ENCODE data around the gene KAT2A.
A peak's percentile ranks its signal among the peaks of the same experiment; 100 is the strongest.

The KAT2A gene

DNA sequence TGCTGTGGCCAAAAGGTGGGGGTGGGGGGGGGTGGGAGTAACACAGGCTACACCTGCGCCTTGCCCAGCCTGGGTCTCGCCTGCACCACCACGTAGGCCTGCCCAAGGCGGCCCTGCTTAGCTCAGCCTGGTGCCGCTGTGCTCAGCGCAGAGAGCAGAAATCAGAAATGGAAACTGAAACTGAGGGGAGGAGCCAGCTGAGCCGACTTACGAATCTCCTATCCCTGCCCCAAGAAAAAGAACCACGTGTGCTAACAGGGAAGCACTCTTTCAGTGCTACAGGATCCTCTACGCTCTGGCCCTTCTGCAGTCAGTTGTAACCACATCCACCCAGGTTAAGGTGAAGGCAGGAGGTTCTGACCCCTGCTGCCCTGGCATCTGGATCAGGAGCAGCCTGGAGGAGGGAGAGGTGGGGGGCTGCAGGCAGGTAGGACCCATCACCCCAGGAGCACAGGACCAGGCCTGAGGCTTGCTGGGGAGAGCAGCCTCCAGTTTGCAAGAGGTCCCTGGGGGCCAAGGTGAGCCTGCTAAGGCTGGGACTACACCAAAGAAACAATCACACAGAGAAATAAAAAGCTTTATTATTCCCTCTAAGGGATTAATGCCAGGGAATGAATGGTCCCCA lies 8.5 kb downstream of the KAT2A start, which contains the start of gene DHX58:
TSS of gene DHX58 (minus strand) at position 163 of the 625 bp plus-strand sequence. CDS start 822 bp downstream, outside the sequence.
- no peak for TF ChIP-seq ZNF274 (IDR thresholded peaks at IDR 0.05; ENCODE audit: low read depth, low read length)
- H3K4me3 ChIP-seq (ENCODE audit: low read length): peak within 1 kb of the TSS; percentile 55; the same call in 1 of the 2 replicates

DNA sequence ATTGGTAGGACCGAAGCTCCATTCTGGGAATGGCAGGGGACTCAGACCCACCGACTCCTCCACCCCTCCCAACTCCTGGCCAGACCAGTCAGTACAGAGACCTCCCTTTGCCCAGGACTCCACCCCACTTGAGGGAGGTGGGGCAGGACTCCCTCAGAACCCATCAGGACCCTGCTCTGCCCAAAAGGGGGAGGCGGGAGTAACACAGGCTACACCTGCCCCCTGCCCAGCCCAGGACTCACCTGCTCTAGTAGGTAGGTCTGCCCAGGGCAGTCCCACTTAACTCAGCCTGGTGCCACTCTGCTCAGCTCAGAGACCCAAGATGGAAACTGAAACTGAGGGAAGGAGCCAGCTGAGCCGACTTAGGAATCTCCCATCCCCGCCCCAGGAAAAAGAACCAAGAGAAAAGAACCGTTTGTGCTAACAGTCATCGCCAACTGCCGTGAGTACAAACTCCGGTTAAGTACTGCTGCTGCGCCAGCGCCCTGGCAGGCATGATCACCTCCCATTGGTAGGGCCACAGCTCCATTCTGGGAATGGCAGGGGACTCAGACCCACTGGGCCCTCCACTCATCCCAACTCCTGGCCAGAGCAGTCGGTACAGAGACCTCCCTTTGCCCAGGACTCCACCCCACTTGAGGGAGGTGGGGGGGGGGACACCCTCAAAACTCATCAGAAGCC lies 9.2 kb downstream of the KAT2A start:
- peak overlapping the region; percentile 55; the same call in 1 of the 2 replicates for H3K4me3 ChIP-seq (ENCODE audit: low read length)
- no peak for TF ChIP-seq ZNF274 (IDR thresholded peaks at IDR 0.05; ENCODE audit: low read depth, low read length)

GRCh38 chr17:42111265-42111636 lies 9.9 kb downstream of the KAT2A start:
- H3K4me3 ChIP-seq (ENCODE audit: low read length): no peak overlapping the region
- TF ChIP-seq ZNF274 (IDR thresholded peaks at IDR 0.05; ENCODE audit: low read depth, low read length): no peak

DNA sequence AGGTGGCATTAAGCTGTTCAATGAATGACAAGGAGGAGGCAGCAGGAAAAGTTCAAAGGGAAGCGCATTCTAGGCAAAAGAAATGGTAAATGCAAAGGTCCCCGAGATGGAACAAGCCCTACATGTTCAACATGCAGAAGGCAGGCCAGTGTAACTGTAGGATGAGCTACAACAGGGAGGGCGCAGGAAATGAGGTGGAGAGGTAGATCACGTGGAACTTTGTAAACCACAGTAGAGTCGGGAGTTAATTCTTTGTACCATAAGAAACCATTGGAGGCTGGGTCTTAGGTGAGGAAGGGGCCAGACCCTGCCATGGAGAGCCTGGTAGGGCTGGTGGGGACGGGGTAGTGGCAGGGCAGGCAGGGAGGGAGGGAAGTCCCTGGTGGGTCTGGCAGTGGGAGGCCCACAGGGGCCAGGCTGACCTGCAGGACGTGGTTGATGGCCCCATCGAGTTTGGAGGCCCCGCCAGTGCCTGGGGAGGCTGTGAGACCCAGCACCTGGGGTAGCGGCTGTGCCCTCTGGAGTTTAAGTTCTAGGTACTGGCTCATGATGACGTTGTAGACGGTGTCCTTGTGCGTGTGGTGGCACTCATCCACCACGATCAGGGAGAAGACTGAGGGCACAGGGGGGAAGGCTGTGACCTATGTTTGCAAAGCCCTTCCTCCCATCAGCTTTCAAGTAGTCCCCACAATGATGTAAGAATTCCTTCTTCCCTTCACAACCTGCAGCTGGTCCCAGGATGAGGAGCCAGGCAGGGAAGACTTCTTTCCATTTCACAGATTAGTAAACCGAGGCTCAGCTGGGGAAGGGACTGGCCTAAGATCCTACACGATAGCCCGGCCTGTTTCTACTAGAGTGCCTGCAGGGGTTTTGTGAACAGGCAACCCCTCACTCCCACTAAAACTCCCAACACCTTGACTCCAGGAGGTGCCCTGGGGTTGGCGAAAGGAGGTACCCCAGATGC lies 10.6 kb downstream of the KAT2A start:
- TF ChIP-seq ZNF274 (IDR thresholded peaks at IDR 0.05; ENCODE audit: low read depth, low read length): no peak
- no peak overlapping the region for H3K4me3 ChIP-seq (ENCODE audit: low read length)

DNA sequence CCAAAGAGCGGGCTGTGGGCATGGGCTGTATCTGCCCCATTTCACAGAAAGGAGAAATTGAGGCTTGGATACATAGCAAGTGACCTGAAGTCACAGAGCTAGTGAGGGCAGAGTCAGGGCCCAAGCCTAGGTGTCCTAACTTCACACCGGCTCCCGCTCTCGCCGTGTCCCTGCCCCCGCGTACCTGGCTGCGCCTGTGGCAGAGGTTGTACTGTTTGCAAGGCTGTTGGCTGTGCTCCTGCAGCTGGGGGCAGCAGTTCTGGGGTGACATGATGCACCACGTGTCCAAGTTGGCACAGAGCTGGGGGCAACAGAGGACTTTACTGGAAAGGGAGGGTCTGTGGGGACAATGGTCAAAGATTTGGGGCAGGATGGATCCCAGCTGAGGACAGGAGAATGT lies 12.1 kb downstream of the KAT2A start:
- no peak overlapping the region for H3K4me3 ChIP-seq (ENCODE audit: low read length)
- no peak for TF ChIP-seq ZNF274 (IDR thresholded peaks at IDR 0.05; ENCODE audit: low read depth, low read length)

GRCh38 chr17:42107597-42108576 lies 13.3 kb downstream of the KAT2A start:
- no peak overlapping the region for H3K4me3 ChIP-seq (ENCODE audit: low read length)
- no peak for TF ChIP-seq ZNF274 (IDR thresholded peaks at IDR 0.05; ENCODE audit: low read depth, low read length)

- no peak overlapping the region for H3K4me3 ChIP-seq (ENCODE audit: low read length)
These were observed 14.0 kb downstream of the KAT2A start for GRCh38 chr17:42107124-42107523.

DNA sequence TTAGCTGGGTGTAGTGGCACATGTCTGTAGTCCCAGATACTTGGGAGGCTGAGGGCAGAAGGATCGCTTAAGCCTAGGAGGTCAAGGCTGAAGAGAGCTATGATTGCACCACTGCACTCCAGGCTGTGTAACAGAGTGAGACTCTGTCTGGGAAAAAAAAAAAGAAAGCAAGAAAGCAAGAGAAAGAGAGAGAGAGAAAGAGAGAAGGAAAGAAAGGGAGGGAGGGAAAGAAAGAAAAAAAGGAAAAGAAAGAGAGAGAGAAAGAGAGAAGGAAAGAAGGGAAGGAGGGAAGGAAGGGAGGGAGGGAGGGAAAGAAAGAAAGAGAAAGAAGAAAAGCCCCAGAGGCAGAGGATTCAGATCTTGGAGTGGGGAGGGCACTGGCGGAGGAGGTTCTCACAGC lies 15.2 kb downstream of the KAT2A start:
- no peak overlapping the region for H3K4me3 ChIP-seq (ENCODE audit: low read length)
- no peak for TF ChIP-seq ZNF274 (IDR thresholded peaks at IDR 0.05; ENCODE audit: low read depth, low read length)

More at GRCh38 chr17:42107124-42107523, 14.0 kb downstream of the KAT2A start:
- TF ChIP-seq ZNF274 (IDR thresholded peaks at IDR 0.05; ENCODE audit: low read depth, low read length): no peak

GRCh38 chr17:42104264-42104663 lies 16.9 kb downstream of the KAT2A start:
- no peak for TF ChIP-seq ZNF274 (IDR thresholded peaks at IDR 0.05; ENCODE audit: low read depth, low read length)

GRCh38 chr17:42103221-42103954 lies 17.8 kb downstream of the KAT2A start:
- no peak for TF ChIP-seq ZNF274 (IDR thresholded peaks at IDR 0.05; ENCODE audit: low read depth, low read length)
- H3K4me3 ChIP-seq (ENCODE audit: low read length): no peak overlapping the region

More at GRCh38 chr17:42104264-42104663, 16.9 kb downstream of the KAT2A start:
- no peak overlapping the region for H3K4me3 ChIP-seq (ENCODE audit: low read length)

DNA sequence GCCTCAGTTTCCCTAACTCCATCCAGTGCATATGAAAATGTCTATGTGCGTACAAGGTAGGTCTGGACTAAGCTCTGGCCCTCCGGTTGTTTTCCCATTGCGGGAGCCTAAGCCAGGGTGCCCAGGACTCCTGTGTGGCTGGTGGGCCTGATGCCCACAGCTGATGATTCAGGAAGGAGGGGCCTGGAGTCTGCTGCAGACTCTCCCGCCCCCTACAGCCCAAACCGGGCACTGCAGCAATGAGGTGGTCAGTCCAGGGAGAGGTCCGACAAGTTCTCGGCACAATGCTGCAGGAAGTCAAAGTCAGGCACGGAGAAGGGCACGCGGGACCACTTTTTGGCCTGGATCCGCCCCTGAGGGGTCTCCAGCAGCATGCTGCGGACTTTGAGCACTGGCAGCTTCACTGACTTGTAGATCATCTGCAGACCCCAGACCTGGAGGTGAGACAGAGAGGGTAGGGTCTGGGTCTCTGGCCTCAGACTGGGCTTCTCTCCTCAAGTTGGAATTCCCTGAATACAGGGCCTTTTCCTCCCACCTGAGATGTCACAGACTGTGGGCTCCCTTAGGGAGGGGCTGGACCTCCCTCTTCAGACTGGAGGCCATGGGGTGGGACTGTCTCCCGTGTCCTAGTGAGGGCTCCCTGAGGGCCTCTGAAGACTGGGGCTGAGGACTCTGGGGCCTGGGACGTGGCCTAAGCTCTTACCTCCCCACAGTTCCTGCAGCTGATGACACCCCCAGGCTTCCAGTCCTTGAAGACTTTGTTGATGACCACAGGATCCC lies 19.5 kb downstream of the KAT2A start:
- no peak for TF ChIP-seq ZNF274 (IDR thresholded peaks at IDR 0.05; ENCODE audit: low read depth, low read length)
- no peak overlapping the region for H3K4me3 ChIP-seq (ENCODE audit: low read length)
